Osteoblast (primary cell): Measurements from ENCODE around the gene ABCD2. TPM values are rescaled to one million over a fixed set of nuclear protein-coding genes. Genes with fewer than 3 reads are reported as not detected.
"Not testable (repeated sequence)": the region's sequence is repeated elsewhere in the genome, so short reads cannot be mapped to it uniquely, and the experiment has no call there.

Experiments
- DNase-seq: peaks from one replicate; pipeline ENCODE4 v3.0.0; 2011; ENCODE audit warnings: low spot score, mixed read lengths; ENCODE audit not compliant: insufficient read length; ENCODE audit errors: missing footprints
- H2AFZ ChIP-seq: 2 replicates; pipeline ENCODE4 v1.6.0; 2011; ENCODE audit warnings: mild to moderate bottlenecking, low read length
- H3K27ac ChIP-seq: 2 replicates; pipeline ENCODE4 v1.5.1; 2011; ENCODE audit warnings: mild to moderate bottlenecking, low read depth, low read length, moderate library complexity
- H3K27me3 ChIP-seq: 2 replicates; pipeline ENCODE4 v1.6.0; 2012; ENCODE audit warnings: mild to moderate bottlenecking, control low read depth, inconsistent platforms, low read length, moderate library complexity; ENCODE audit not compliant: insufficient read depth
- H3K36me3 ChIP-seq: 2 replicates; pipeline ENCODE4 v1.5.1; 2011; ENCODE audit warnings: mild to moderate bottlenecking, low read length, control low read depth, moderate library complexity; ENCODE audit not compliant: insufficient read depth
- H3K4me1 ChIP-seq: 2 replicates; pipeline ENCODE4 v1.5.1; 2011; ENCODE audit warnings: mild to moderate bottlenecking, low read length, control low read depth, moderate library complexity; ENCODE audit not compliant: insufficient read depth
- H3K4me2 ChIP-seq: 2 replicates; pipeline ENCODE4 v1.6.0; 2011; ENCODE audit warnings: mild to moderate bottlenecking, low read length; ENCODE audit not compliant: insufficient read depth
- H3K4me3 ChIP-seq: fragments of 200-600 bp; sonication (generic); 3 replicates; pipeline ENCODE4 v1.5.1; 2012; ENCODE audit warnings: mild to moderate bottlenecking, low read length, inconsistent platforms; ENCODE audit not compliant: insufficient read depth
- H3K79me2 ChIP-seq: 2 replicates; pipeline ENCODE4 v1.6.0; 2012; ENCODE audit warnings: mild to moderate bottlenecking, low read length, control low read depth, inconsistent platforms; ENCODE audit not compliant: insufficient read depth
- H3K9me3 ChIP-seq: 2 replicates; pipeline ENCODE4 v1.5.1; 2011; ENCODE audit warnings: low read depth, low read length, control low read depth
- H4K20me1 ChIP-seq: 2 replicates; pipeline ENCODE4 v1.6.0; 2012; ENCODE audit warnings: mild to moderate bottlenecking, low read length, control low read depth; ENCODE audit not compliant: insufficient read depth
- total RNA-seq: library from RNA; depleted of rRNA; stranded (reverse); fragments of >200 nt; gene quantifications from 2 replicates; pipeline ENCODE4 v1.2.3, GENCODE V29; 2012
- TF ChIP-seq, protein P1 (sequence below): IDR thresholded peaks from 2 replicates; pipeline ENCODE4 v1.5.1; 2011; ENCODE audit warnings: mild to moderate bottlenecking, low read depth, low read length, moderate library complexity; ENCODE audit errors: extremely low read depth

The ABCD2 gene
- total RNA-seq, 1 donor, result under 0.01 TPM

- no peak overlapping the region for H3K4me2 ChIP-seq
- H3K79me2 ChIP-seq, result no peaks in the 10 kb centered on the region
- H3K4me1 ChIP-seq, result no peaks in the 10 kb centered on the region
- H3K9me3 ChIP-seq, result no peaks in the 10 kb centered on the region
- no peak overlapping the region for H3K27ac ChIP-seq
- no peaks in the 10 kb centered on the region for H4K20me1 ChIP-seq
- TF ChIP-seq, protein P1, sequence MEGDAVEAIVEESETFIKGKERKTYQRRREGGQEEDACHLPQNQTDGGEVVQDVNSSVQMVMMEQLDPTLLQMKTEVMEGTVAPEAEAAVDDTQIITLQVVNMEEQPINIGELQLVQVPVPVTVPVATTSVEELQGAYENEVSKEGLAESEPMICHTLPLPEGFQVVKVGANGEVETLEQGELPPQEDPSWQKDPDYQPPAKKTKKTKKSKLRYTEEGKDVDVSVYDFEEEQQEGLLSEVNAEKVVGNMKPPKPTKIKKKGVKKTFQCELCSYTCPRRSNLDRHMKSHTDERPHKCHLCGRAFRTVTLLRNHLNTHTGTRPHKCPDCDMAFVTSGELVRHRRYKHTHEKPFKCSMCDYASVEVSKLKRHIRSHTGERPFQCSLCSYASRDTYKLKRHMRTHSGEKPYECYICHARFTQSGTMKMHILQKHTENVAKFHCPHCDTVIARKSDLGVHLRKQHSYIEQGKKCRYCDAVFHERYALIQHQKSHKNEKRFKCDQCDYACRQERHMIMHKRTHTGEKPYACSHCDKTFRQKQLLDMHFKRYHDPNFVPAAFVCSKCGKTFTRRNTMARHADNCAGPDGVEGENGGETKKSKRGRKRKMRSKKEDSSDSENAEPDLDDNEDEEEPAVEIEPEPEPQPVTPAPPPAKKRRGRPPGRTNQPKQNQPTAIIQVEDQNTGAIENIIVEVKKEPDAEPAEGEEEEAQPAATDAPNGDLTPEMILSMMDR, result no peak
- no peaks in the 10 kb centered on the region for H3K27me3 ChIP-seq
- DNase-seq, result no peak
- H3K36me3 ChIP-seq, result no peaks in the 10 kb centered on the region
- H2AFZ ChIP-seq, result no peak overlapping the region
- no peak overlapping the region for H3K4me3 ChIP-seq
Observed at GRCh38 chr12:39606712-39607423, 12.7 kb downstream of the ABCD2 start.

DNA sequence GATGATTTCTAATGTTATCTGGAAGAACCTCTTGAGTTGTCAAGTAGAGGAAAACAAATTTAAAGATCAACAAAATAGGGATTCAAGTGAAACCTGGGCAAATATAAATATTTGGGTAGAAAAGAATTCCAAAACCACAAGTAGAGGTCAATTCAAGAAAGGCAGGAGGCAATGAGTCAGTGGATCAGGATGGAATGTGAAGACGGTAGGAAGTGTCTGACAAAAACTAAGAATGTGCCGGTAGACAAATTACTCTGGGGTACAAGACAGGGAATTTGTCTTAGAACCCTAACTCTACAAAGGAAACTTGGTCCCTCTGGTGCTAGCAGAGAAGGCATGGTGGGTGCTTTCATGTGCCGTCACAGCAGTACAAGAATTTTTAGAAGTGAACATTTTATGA lies 13.6 kb downstream of the ABCD2 start:
- H3K79me2 ChIP-seq, result no peaks in the 10 kb centered on the region
- no peaks in the 10 kb centered on the region for H3K36me3 ChIP-seq
- H3K4me3 ChIP-seq, result no peak overlapping the region
- H3K27ac ChIP-seq, result no peak overlapping the region
- DNase-seq, result no peak
- no peaks in the 10 kb centered on the region for H3K4me1 ChIP-seq
- no peaks in the 10 kb centered on the region for H3K9me3 ChIP-seq
- H2AFZ ChIP-seq, result no peak overlapping the region
- no peak overlapping the region for H3K4me2 ChIP-seq
- no peaks in the 10 kb centered on the region for H3K27me3 ChIP-seq
- TF ChIP-seq, protein P1, result no peak
- no peaks in the 10 kb centered on the region for H4K20me1 ChIP-seq

DNA sequence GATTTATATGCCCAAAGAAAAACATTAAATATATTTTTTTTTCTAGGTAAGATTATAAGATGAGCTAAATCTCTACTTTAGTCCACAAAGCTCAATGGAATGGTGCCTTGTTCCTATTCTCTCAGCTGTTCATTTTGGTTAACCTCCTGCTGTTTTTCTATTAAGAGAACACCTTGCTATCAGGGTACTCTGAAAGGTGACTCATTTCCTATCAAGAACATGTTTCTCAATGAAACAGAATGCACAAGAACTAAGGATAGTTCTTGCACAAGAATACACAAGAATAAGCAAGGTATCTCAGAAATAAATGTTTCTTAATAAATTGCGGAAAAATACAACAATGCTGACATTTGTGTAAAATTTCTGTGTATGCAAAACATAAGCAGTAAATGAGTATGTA lies 14.1 kb downstream of the ABCD2 start:
- Histone ChIP-seq H3K36me3 (no peaks in the 10 kb centered on the region), H3K27me3 (no peaks in the 10 kb centered on the region), H3K4me2 (no peak overlapping the region), H4K20me1 (no peaks in the 10 kb centered on the region), H3K27ac (no peak overlapping the region), H3K4me1 (no peaks in the 10 kb centered on the region), H3K79me2 (no peaks in the 10 kb centered on the region), H3K4me3 (no peak overlapping the region), H3K9me3 (no peaks in the 10 kb centered on the region), H2AFZ (no peak overlapping the region)
- TF ChIP-seq, protein P1, result no peak
- DNase-seq, result no peak

DNA sequence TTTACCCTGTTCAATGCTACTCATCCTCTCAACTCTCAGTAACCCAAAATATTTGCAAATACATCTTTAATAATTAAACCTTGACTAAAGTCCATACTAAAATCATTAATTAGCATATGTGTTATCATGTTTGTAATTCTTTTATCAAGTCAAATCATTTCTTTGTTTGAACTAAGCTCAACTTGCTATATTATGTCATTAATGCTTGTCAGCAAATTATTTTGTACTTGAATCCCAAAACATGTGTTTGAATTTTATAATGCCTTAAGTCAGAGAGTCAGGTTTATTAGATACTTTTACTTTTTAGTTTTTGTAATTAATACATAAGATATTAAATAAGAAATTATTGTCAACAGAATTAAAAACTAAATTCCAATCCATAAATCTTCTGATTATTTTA lies 16.5 kb downstream of the ABCD2 start:
- no peaks in the 10 kb centered on the region for H3K79me2 ChIP-seq
- no peaks in the 10 kb centered on the region for H4K20me1 ChIP-seq
- H3K4me1 ChIP-seq, result no peaks in the 10 kb centered on the region
- no peaks in the 10 kb centered on the region for H3K36me3 ChIP-seq
- no peak overlapping the region for H3K27ac ChIP-seq
- no peak for DNase-seq
- no peak overlapping the region for H2AFZ ChIP-seq
- no peaks in the 10 kb centered on the region for H3K27me3 ChIP-seq
- no peaks in the 10 kb centered on the region for H3K9me3 ChIP-seq
- TF ChIP-seq, protein P1, result no peak
- no peak overlapping the region for H3K4me3 ChIP-seq
- H3K4me2 ChIP-seq, result no peak overlapping the region

DNA sequence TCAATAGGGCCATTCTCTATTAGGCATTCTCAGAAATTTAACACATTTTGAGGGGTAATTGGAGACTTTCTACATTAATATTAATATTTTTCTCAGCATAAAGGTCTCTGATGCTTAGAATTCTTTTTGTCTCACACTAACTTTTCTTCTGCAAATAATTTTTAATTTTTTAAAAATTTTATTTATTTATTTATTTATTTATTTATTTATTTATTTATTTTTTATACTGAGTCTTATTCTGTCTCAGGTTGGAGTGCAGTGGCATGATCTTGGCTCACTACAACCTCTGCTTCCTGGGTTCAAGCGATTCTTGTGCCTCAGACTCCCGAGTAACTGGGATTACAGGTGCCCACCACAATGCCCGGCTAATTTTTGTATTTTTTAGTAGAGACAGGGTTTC lies 17.7 kb downstream of the ABCD2 start:
- not testable (repeated sequence) for H3K27ac ChIP-seq, H2AFZ ChIP-seq, H3K4me2 ChIP-seq, H3K27me3 ChIP-seq, H3K9me3 ChIP-seq, DNase-seq, H3K4me1 ChIP-seq, H3K36me3 ChIP-seq, H4K20me1 ChIP-seq, H3K4me3 ChIP-seq, H3K79me2 ChIP-seq
